H1 (cell line): Measurements from ENCODE around the gene PTGIS.

Experiments used
- BCL11A ChIP-seq, 2 experiments: IDR thresholded peaks; one replicate each; pipeline ENCODE4 v1.6.1; 2011; ENCODE audit warnings: low read depth in 2 of 2, low read length in 2 of 2, mild to moderate bottlenecking in 2 of 2
- CBX8 ChIP-seq: fragments of 300-800, 300-1000 bp; sonication (generic); IDR thresholded peaks from 2 replicates; pipeline ENCODE4 v1.7.1; 2016; ENCODE audit warnings: low read depth, low read length, borderline replicate concordance
- CHD2 ChIP-seq: IDR thresholded peaks from 2 replicates; pipeline ENCODE4 v1.6.1; 2012; ENCODE audit warnings: low read length, improper control_type of control experiment
- EZH2 ChIP-seq: fragments of 200-600 bp; sonication (generic); IDR thresholded peaks from 2 replicates; pipeline ENCODE4 v1.7.1; 2012; ENCODE audit warnings: low read depth, mild to moderate bottlenecking, moderate library complexity, low read length, inconsistent platforms; ENCODE audit not compliant: severe bottlenecking
- KDM5A ChIP-seq: fragments of 200-600 bp; IDR thresholded peaks from 2 replicates; pipeline ENCODE4 v1.7.1; 2012; ENCODE audit warnings: mild to moderate bottlenecking, low read length, inconsistent platforms, mixed read lengths
- POLR2AphosphoS5 ChIP-seq: IDR thresholded peaks from 2 replicates; pipeline ENCODE4 v1.6.1; 2011; ENCODE audit warnings: low read depth, low read length
- RAD21 ChIP-seq, 2 experiments: IDR thresholded peaks in 1 of 2; conservative IDR thresholded peaks in 1 of 2; 2 replicates each; pipeline ENCODE4 v1.6.1; 2011; ENCODE audit warnings: low read depth in 2 of 2, low read length in 2 of 2, improper control_type of control experiment in 1 of 2, inconsistent platforms in 1 of 2, mild to moderate bottlenecking in 1 of 2, moderate library complexity in 1 of 2
- TF ChIP-seq, protein P1 (sequence below), 3 experiments: IDR thresholded peaks; 1 replicate in 2 of 3; 2 replicates in 1 of 3; pipeline versions ENCODE4 v1.5.1 to v1.6.1; 2011; ENCODE audit warnings: low read length in 3 of 3, mild to moderate bottlenecking in 3 of 3, inconsistent platforms in 2 of 3, low read depth in 1 of 3, moderate library complexity in 1 of 3; ENCODE audit not compliant: insufficient read depth in 1 of 3; ENCODE audit errors: control extremely low read depth in 1 of 3
- TF ChIP-seq, protein P2 (sequence below): IDR thresholded peaks from 2 replicates; pipeline ENCODE4 v1.6.1; 2011; ENCODE audit warnings: low read length, improper control_type of control experiment
- TF ChIP-seq, protein P3 (sequence below): IDR thresholded peaks from 2 replicates; pipeline ENCODE4 v1.6.1; 2012; ENCODE audit warnings: low read length, inconsistent platforms

DNA sequence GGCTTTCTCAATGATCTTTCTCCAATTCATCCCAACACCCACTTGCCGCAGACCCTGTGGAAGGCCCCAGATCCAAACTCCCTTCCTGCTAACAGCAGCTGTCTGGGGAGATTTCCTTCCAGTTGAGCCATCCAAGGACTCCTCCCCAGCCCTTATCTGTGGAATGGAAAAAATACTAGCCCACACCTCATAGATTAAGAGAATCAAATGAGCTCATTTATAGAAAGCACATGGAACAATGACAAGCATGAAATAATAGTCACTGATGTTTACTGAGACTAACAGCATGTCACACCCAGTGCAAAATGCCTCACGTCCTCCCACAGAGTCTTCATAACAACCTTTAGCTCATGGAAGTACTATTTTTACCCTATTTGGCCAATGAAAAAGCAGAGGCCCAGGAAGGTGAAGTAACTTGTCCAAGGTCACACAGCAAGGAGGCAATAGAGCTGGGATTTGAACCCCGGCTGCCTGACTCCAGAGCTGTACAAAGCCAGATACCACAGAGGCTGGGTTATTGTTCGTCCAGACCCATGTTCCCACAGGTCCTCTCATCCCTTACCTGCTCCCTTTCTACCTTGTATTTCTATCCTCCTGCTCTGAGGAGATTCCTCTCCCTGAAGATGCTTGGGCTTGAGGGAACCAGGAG is 23.4 kb upstream of the PTGIS start:
- TF ChIP-seq, protein P1, sequence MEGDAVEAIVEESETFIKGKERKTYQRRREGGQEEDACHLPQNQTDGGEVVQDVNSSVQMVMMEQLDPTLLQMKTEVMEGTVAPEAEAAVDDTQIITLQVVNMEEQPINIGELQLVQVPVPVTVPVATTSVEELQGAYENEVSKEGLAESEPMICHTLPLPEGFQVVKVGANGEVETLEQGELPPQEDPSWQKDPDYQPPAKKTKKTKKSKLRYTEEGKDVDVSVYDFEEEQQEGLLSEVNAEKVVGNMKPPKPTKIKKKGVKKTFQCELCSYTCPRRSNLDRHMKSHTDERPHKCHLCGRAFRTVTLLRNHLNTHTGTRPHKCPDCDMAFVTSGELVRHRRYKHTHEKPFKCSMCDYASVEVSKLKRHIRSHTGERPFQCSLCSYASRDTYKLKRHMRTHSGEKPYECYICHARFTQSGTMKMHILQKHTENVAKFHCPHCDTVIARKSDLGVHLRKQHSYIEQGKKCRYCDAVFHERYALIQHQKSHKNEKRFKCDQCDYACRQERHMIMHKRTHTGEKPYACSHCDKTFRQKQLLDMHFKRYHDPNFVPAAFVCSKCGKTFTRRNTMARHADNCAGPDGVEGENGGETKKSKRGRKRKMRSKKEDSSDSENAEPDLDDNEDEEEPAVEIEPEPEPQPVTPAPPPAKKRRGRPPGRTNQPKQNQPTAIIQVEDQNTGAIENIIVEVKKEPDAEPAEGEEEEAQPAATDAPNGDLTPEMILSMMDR (IDR thresholded peaks at IDR 0.05; ENCODE audit: control extremely low read depth in 1 of 3, insufficient read depth in 1 of 3, low read depth in 1 of 3, low read length in 3 of 3): no peak
- TF ChIP-seq EZH2 (no peak), POLR2AphosphoS5 (no peak), RAD21 (IDR thresholded peaks at IDR 0.05 in 1 of 2, conservative IDR thresholded peaks at IDR 0.05 in 1 of 2; ENCODE audit: low read depth in 2 of 2, low read length in 2 of 2) (no peak), KDM5A (no peak), BCL11A (IDR thresholded peaks at IDR 0.05; ENCODE audit: low read depth in 2 of 2, low read length in 2 of 2) (no peak), CBX8 (no peak), CHD2 (no peak)
- TF ChIP-seq, protein P2, sequence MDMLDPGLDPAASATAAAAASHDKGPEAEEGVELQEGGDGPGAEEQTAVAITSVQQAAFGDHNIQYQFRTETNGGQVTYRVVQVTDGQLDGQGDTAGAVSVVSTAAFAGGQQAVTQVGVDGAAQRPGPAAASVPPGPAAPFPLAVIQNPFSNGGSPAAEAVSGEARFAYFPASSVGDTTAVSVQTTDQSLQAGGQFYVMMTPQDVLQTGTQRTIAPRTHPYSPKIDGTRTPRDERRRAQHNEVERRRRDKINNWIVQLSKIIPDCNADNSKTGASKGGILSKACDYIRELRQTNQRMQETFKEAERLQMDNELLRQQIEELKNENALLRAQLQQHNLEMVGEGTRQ: no peak
- TF ChIP-seq, protein P3, sequence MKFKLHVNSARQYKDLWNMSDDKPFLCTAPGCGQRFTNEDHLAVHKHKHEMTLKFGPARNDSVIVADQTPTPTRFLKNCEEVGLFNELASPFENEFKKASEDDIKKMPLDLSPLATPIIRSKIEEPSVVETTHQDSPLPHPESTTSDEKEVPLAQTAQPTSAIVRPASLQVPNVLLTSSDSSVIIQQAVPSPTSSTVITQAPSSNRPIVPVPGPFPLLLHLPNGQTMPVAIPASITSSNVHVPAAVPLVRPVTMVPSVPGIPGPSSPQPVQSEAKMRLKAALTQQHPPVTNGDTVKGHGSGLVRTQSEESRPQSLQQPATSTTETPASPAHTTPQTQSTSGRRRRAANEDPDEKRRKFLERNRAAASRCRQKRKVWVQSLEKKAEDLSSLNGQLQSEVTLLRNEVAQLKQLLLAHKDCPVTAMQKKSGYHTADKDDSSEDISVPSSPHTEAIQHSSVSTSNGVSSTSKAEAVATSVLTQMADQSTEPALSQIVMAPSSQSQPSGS: no peak
